ENCODE data around the gene DDX1. TPM values are rescaled to one million over a fixed set of nuclear protein-coding genes. Genes with fewer than 3 reads are reported as not detected.

Gene DDX1
- polyA plus RNA-seq, 1 experiment: 49.6 TPM

DNA sequence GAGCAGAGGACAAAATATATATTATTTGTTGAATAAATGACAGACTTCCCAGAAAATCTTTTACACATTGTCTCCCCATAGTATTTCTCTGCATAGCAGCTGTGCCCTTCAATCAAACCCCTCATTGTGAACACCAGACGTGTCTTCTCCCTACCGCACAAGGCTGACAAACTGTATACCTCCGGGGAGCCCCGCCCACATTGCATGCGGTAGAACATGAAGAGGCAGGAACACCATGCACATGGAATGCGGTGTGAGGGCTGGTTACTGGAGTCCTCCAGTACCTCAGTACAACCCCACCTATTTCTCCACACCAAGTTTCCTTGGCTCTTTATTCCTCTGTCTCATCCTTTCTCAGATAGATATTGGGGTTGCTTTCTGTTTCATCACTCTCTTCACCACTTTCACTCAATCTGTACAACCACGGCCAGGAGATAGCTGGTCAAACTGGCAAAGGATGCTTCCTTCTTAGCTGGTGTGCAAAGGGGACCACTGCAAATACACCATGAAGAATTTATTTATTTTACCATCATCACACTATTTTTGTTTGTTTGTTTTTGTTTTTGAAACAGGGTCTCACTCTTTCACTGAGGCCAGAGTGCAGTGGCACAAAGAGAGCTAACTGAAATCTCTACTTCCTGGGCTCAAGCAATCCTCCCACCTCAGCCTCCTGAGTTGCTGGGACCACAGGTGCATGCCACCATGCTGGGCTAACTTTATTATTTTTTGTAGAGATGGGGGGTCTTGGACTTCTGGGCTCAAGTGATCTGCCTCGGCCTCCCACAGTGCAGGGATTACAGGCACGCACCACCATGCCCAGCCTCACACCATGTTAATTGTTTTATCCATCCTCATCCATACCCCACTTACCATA lies 28.2 kb upstream of the DDX1 start:
- CTCF ChIA-PET: interaction anchor here (1.6 kb wide), 1 partner anchor 14 kb away, joined by 6 read pairs; no protein-coding TSS in a partner anchor
- POLR2A ChIA-PET: no interaction called here
- Histone ChIP-seq H3K4me3 (ENCODE audit: low read depth, low read length) (no peak overlapping the region), H3K36me3 (ENCODE audit: control insufficient read depth, insufficient read depth, low read length) (no peaks in the 10 kb centered on the region), H3K27me3 (ENCODE audit: control insufficient read depth, insufficient read depth, low read length) (no peaks in the 10 kb centered on the region)
- DNase-seq (ENCODE audit: low read depth): no peak
- TF ChIP-seq, protein P1, sequence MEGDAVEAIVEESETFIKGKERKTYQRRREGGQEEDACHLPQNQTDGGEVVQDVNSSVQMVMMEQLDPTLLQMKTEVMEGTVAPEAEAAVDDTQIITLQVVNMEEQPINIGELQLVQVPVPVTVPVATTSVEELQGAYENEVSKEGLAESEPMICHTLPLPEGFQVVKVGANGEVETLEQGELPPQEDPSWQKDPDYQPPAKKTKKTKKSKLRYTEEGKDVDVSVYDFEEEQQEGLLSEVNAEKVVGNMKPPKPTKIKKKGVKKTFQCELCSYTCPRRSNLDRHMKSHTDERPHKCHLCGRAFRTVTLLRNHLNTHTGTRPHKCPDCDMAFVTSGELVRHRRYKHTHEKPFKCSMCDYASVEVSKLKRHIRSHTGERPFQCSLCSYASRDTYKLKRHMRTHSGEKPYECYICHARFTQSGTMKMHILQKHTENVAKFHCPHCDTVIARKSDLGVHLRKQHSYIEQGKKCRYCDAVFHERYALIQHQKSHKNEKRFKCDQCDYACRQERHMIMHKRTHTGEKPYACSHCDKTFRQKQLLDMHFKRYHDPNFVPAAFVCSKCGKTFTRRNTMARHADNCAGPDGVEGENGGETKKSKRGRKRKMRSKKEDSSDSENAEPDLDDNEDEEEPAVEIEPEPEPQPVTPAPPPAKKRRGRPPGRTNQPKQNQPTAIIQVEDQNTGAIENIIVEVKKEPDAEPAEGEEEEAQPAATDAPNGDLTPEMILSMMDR (IDR thresholded peaks at IDR 0.05; ENCODE audit: insufficient read depth, low read depth, low read length): no peak

DNA sequence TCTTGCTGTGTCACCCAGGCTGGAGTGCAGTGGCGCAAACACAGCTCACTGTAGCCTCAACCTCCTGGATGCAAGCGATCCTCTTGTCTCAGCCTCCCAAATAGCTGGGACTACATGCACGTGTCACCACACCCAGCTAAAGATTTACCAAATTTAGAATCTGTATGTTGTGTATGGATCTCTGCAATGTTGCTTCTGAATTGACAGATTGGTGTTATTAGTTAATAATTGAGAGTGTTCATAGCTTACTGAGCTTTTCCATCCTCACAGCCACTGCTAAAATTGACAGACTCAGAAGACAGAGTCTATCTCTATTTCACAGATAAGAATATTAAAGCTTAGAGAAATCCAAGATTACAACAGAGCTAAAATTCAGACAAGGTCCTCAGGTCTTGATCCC lies 26.3 kb upstream of the DDX1 start:
- H3K36me3 ChIP-seq (ENCODE audit: control insufficient read depth, insufficient read depth, low read length): no peaks in the 10 kb centered on the region
- TF ChIP-seq, protein P1 (IDR thresholded peaks at IDR 0.05; ENCODE audit: insufficient read depth, low read depth, low read length): no peak
- no peak overlapping the region for H3K4me3 ChIP-seq (ENCODE audit: low read depth, low read length)
- CTCF ChIA-PET: interaction anchor here (0.7 to 1.5 kb wide), 2 partner anchors 12 to 14 kb away, joined by 3 to 5 read pairs; no protein-coding TSS in a partner anchor
- DNase-seq (ENCODE audit: low read depth): no peak
- H3K27me3 ChIP-seq (ENCODE audit: control insufficient read depth, insufficient read depth, low read length): no peaks in the 10 kb centered on the region
- POLR2A ChIA-PET: no interaction called here

DNA sequence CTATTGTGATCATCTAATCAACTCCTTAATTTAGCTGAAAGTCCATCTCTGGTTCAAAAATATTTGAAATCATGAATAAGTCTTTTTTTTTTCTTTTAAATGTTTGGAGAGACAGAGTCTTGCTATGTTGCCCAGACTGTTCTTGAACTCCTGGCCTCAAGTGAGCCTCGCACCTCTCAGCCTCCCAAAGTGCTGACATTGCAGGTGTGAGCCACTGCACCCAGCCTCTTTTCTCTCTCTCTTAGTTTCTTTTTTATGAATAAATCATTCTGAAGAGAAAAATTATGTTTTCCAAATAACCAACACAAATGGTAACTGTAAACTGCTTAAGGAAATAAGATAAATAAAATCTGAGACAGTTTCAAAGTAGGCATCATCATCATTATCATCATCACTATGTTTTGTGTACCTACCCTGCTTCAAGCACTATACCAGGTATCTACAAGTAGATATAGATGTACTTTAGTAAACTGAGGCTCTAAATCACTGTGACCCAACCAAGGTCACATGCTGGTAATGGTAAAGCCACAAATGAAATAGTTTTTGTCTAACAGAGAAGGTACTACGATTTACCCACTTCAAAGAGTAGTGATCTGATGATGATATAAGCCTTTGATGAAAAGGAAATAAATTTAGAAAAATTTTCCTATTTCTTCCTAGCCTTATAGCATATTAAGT lies 25.5 kb upstream of the DDX1 start:
- ChIA-PET POLR2A (no interaction called here), CTCF (interaction anchor here (1.5 kb wide), 1 partner anchor 11 kb away, joined by 5 read pairs; no protein-coding TSS in a partner anchor)
- TF ChIP-seq, protein P1 (IDR thresholded peaks at IDR 0.05; ENCODE audit: insufficient read depth, low read depth, low read length): no peak
- Histone ChIP-seq H3K36me3 (ENCODE audit: control insufficient read depth, insufficient read depth, low read length) (no peaks in the 10 kb centered on the region), H3K4me3 (ENCODE audit: low read depth, low read length) (no peak overlapping the region), H3K27me3 (ENCODE audit: control insufficient read depth, insufficient read depth, low read length) (no peaks in the 10 kb centered on the region)
- no peak for DNase-seq (ENCODE audit: low read depth)

DNA sequence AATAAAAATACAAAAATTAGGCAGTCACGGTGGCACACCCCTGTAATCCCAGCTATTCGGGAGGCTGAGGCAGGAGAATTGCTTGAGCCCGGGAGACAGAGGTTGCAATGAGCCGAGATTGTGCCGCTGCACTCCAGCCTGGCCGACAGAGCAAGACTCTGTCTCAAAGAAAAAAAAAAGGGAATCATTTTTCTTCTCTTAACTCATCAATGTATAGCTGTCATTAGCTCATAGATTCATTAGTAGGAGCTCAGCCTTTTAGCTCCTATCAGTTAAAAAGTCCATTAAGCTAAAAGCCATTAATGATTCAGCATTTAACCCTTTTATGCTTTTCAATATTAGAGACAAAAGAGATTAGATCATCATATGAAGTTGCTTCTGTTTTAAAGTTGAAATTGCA lies 24.8 kb upstream of the DDX1 start:
- Histone ChIP-seq H3K4me3 (ENCODE audit: low read depth, low read length) (no peak overlapping the region), H3K27me3 (ENCODE audit: control insufficient read depth, insufficient read depth, low read length) (no peaks in the 10 kb centered on the region), H3K36me3 (ENCODE audit: control insufficient read depth, insufficient read depth, low read length) (no peaks in the 10 kb centered on the region)
- DNase-seq (ENCODE audit: low read depth): no peak
- TF ChIP-seq, protein P1 (IDR thresholded peaks at IDR 0.05; ENCODE audit: insufficient read depth, low read depth, low read length): no peak
- ChIA-PET POLR2A (no interaction called here), CTCF (interaction anchor here (1.1 kb wide), 1 partner anchor 10 kb away, joined by 7 read pairs; no protein-coding TSS in a partner anchor)

DNA sequence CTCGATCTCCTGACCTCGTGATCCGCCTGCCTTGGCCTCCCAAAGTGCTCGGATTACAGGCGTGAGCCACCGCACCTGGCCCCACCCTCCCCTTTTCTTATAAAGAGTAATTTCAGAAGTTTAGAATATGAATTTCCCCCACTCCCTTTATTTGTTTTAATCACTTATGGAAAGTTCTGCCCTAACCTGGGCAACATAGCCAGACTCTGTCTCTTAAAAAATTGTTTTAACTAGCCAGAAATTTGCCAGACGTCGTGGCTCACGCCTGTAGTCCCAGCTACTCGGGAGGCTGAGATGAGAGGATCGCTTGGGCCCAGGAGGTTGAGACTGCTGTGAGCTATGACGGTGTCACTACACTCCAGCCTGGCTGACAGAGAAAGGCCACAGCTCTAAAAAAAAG lies 22.8 kb upstream of the DDX1 start:
- Histone ChIP-seq H3K4me3 (ENCODE audit: low read depth, low read length) (no peak overlapping the region), H3K36me3 (ENCODE audit: control insufficient read depth, insufficient read depth, low read length) (no peaks in the 10 kb centered on the region), H3K27me3 (ENCODE audit: control insufficient read depth, insufficient read depth, low read length) (peaks cover 2% of the 10 kb centered on the region; the same call in 1 of the 2 replicates)
- ChIA-PET CTCF (interaction anchor here (1.0 to 1.1 kb wide), 2 partner anchors 8 to 10 kb away, joined by 3 to 4 read pairs; no protein-coding TSS in a partner anchor), POLR2A (no interaction called here)
- TF ChIP-seq, protein P1 (IDR thresholded peaks at IDR 0.05; ENCODE audit: insufficient read depth, low read depth, low read length): no peak
- DNase-seq (ENCODE audit: low read depth): no peak
